GM18505 (cell line): ENCODE results near the gene HAO1.

Experiments
- ATAC-seq: cut with Tn5 transposase; IDR thresholded peaks from one replicate; pipeline ENCODE4 v1.9.1; 2021; ENCODE audit not compliant: unreplicated experiment
- POLR2A ChIP-seq: IDR thresholded peaks from 4 replicates; pipeline ENCODE4 v1.6.1; 2011; ENCODE audit warnings: borderline replicate concordance; ENCODE audit not compliant: insufficient read depth, insufficient read length; ENCODE audit errors: extremely low read depth

The HAO1 gene

DNA sequence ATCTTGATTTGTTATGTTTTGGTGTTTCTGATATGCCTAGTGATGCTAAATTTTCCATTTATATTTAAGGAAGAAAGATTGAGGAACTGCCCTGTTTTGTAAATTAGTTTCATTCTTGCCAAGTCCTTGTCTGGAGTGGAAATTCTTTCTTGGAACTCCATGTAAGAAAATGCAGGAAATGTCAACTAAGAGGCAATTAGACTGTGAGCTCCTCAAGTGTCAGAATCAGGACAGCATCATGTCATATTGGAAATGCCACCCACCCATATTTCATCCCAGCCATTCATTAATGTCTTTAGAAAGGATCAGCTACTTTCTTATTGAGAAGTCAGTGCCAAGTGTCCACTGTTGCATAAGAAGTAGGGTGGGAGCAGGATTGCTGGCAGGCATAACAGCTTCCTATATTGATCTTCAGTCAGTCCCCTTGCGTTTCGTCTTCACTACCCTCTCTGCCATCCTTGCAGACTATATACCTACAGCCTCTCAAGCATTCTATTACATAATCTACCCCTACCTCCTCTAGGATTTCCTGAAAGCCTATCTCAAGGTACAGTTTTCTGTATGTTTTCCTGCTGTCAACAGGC is 42.4 kb downstream of the HAO1 start:
- ATAC-seq = no peak
- TF ChIP-seq POLR2A = no peak

- no peak for TF ChIP-seq POLR2A
- no peak for ATAC-seq
Measured at GRCh38 chr20:7893014-7893730, 47.1 kb downstream of the HAO1 start.

- TF ChIP-seq POLR2A = no peak
- no peak for ATAC-seq
Measured at GRCh38 chr20:7891705-7892104, 48.6 kb downstream of the HAO1 start.

GRCh38 chr20:7889736-7890135 is 50.5 kb downstream of the HAO1 start:
- no peak for TF ChIP-seq POLR2A
- ATAC-seq = no peak

- ATAC-seq = no peak
- TF ChIP-seq POLR2A = no peak
Measured at GRCh38 chr20:7883741-7884140, 56.5 kb downstream of the HAO1 start.

DNA sequence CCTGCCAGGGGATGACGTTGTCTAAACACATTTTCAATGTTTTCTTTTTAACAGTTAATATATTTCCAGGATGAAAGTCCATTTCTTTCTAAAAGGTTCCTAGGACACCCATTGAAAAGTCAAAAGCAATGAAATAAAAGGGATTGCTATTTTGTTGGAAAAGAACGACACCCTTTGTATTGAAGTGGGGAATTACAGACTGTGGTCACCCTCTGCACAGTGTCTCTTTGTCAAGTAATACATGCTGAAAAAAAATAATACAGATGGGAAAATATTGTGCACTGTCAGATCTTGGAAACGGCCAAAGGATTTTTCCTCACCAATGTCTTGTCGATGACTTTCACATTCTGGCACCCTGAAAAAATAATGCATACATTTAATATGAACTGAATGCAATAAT is 56.9 kb downstream of the HAO1 start:
- ATAC-seq = no peak
- no peak for TF ChIP-seq POLR2A

GRCh38 chr20:7882076-7882475 is 58.2 kb downstream of the HAO1 start:
- ATAC-seq = no peak
- no peak for TF ChIP-seq POLR2A

DNA sequence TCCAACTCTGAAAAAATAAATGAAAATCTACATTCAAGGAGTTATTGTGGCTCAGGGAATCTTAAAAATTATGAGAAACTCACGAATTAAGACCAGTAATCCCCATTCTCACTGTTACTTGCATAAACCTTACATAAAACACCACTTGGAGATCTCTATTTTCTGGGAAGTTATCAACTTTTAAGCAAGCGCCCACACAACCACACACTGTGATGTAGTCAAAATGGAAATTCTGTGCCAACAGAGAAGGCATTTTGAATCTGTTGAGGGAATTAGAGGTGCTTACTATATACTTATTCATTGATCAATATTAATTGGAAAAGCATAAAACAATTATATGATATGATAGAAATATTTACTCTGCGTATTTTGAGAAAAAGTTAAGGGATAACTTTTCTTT is 58.7 kb downstream of the HAO1 start:
- ATAC-seq = no peak
- no peak for TF ChIP-seq POLR2A

- no peak for TF ChIP-seq POLR2A
- no peak for ATAC-seq
Measured at GRCh38 chr20:7879883-7880282, 60.4 kb downstream of the HAO1 start.

- ATAC-seq = no peak
- no peak for TF ChIP-seq POLR2A
Measured at GRCh38 chr20:7868108-7868507, 72.2 kb downstream of the HAO1 start.

DNA sequence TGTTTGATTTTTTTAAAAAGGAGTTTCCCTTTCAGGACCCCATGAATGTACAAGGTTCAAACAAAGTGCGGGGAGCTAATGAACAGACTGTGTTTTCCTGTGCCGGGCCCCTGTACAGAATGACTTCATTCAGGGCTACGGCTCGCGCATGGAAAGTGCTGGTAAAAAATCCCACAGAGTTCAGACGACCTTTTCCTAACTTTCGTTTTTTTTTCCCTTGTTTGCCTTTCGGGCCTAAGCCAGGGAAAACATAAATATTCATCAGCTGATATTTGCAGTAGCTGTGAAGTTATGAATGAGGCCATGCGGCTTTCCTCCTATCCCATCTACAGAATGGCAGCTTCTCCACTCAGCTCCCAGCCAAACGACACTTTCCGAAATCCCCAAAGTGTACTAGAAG is 74.0 kb downstream of the HAO1 start:
- ATAC-seq = no peak
- TF ChIP-seq POLR2A = no peak

DNA sequence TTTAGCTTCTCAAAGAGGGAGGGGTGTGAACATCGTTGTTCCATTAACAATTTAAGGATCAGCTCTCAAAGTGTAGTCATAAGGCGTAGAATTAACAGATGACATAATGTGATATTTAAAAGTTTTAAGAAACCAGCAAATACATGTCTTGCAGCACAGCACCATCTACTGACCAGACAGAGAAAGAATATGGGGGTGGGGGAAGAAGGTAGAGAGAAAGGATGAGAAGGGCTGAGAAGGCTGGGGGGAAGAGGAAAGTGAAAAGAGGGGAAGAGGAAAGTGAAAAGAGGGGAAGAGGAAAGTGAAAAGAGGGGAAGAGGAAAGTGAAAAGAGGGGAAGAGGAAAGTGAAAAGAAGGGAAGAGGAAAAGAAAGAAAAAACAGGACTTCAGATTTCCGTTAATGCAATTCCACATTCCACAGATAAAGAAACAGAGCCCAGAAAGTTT is 80.9 kb downstream of the HAO1 start:
- ATAC-seq = no peak
- TF ChIP-seq POLR2A = no peak

DNA sequence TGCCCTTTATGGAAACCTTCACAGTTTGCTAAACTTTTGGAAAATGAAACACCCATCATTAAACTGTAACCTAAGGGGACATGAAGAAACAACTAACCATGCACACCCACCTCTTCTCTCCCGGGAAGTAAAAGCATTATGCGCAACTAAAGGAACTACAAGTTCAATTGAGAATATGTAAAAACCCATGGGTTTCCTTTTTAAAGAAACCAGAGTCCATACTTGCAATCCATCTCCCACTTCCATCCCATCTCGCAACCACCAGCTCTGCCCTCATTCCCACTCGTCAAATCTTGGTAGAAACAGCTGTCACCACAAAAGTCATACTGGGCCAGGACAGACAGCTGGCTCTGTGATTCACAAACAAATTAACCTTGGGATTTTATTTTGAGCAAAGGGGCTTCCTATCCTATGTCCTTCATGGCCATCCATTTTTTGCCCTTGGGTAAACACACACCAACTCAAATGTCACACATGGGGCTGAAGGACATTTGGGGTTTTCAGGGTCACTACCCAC is 81.5 kb downstream of the HAO1 start:
- TF ChIP-seq POLR2A = no peak
- ATAC-seq = no peak

- no peak for TF ChIP-seq POLR2A
- ATAC-seq = no peak
Measured at GRCh38 chr20:7856756-7857155, 83.5 kb downstream of the HAO1 start.
